BLaER1 treated with 17β-estradiol and CSF1 and Interleukin-3, amounts not matched to agents 10 nM and 100 nM (cell line): Measurements from ENCODE around the gene ARID1A.
A peak's percentile ranks its signal among the peaks of the same experiment; 100 is the strongest.

Experiments
- H3K27ac ChIP-seq, 11 experiments: shearing (Covaris generic); formaldehyde crosslinking; 2 replicates each; pipeline ENCODE4 v1.8.1; 2022
- H3K27me3 ChIP-seq, 11 experiments: shearing (Covaris generic); formaldehyde crosslinking; 2 replicates each; pipeline ENCODE4 v1.8.1; 2022
- H3K36me3 ChIP-seq, 11 experiments: shearing (Covaris generic); formaldehyde crosslinking; 2 replicates each; pipeline ENCODE4 v1.8.1; 2022
- H3K4me1 ChIP-seq, 10 experiments: shearing (Covaris generic); formaldehyde crosslinking; 2 replicates each; pipeline ENCODE4 v1.8.1; 2022
- H3K4me2 ChIP-seq, 11 experiments: shearing (Covaris generic); formaldehyde crosslinking; 2 replicates each; pipeline ENCODE4 v1.8.1; 2022
- H3K4me3 ChIP-seq, 10 experiments: shearing (Covaris generic); formaldehyde crosslinking; 2 replicates each; pipeline ENCODE4 v1.8.1; 2022
- H3K9ac ChIP-seq, 11 experiments: shearing (Covaris generic); formaldehyde crosslinking; 2 replicates each; pipeline ENCODE4 v1.8.1; 2022
- H3K9me3 ChIP-seq, 11 experiments: shearing (Covaris generic); formaldehyde crosslinking; replicated peaks in 1 of 11; 2 replicates each; pipeline ENCODE4 v1.8.1; 2022
- H4K20me1 ChIP-seq, 11 experiments: shearing (Covaris generic); formaldehyde crosslinking; 2 replicates each; pipeline ENCODE4 v1.8.1; 2022
- Cebpa-rat ChIP-seq, 11 experiments: shearing (Covaris generic); IDR thresholded peaks; 2 replicates each; pipeline ENCODE4 v1.8.1; 2022

ARID1A gene

DNA sequence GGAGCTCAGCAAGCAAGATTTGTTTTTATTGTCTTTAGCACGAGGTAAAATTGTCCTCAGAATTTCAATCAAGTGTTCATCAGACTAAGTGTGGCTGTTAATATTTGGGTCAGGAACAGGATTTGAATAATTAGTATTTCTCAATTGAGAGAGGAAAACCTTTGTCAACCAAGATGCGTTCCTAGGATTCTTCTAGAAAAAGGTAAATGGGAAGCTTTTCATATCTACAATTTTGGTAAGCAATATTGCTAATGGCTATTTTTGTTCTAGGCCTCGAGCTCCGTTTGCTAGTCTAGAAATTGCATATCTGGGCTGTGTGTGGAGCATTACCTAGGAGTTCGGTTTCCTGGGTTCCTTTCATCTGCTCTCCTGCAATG is 87.8 kb downstream of the ARID1A start:
- TF ChIP-seq Cebpa-rat (IDR thresholded peaks at IDR 0.05): no peak
- Histone ChIP-seq H3K36me3 (peaks cover 37 to 58% (median 50%) of the 10 kb centered on the region in 11 experiments), H3K9me3 (no peaks in the 10 kb centered on the region), H3K9ac (no peak overlapping the region), H3K4me3 (no peak overlapping the region), H3K4me1 (peaks cover 48 to 88% (median 62%) of the 10 kb centered on the region in 10 experiments), H4K20me1 (peaks cover 16 to 34% (median 27%) of the 10 kb centered on the region in 11 experiments; a peak in 19 of 22 replicates), H3K27ac (peak overlapping the region in 1 of 11 experiments; percentile 99; a peak in 2 of 22 replicates), H3K4me2 (peak overlapping the region in 9 of 11 experiments; percentile 1 to 100 (median 97); a peak in 14 of 22 replicates), H3K27me3 (no peaks in the 10 kb centered on the region)

DNA sequence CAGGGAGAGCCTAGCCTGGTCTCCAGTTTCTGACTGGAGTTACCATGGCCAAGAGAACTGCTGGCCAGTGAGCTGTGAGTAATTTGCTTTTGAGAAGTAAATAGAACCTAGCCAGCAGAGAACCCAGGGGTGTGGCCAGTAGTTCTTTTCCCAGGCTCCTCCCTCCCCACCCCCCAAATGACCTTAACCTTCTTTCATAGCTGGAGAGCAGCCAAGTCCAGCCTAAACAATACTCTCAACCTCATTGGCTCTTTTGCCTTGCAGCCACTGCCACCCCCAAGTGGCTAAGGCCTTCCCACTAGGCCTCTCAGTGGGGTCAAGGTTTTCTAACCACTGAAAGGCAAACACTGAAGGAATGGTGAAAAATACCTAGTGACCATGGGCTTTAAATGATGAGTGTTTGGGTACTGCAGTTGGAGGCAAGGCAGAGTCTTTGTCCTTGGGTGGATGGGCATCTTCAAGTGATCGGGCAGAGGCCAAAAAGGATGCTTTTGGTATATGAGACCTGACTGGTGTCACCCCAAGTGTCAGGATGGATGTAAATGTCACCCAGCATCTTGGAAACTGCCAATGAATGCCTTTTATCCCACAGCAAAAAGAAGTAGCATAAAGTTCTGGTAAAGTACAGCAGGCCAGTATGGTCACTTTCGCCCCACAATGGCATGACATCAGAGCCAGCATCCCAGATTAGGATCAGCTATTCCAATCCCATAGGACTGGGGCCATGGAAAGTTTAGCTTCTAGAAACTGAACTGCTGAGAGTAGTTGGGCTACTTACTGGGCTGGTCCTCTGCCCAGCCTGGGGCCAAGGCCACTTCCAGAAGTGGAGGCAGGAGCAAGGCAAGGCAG is 88.4 kb downstream of the ARID1A start:
- no peak overlapping the region for H3K9ac ChIP-seq
- H3K27ac ChIP-seq: peak overlapping the region in 5 of 11 experiments; percentile 1 to 99 (median 98); a peak in 9 of 22 replicates

DNA sequence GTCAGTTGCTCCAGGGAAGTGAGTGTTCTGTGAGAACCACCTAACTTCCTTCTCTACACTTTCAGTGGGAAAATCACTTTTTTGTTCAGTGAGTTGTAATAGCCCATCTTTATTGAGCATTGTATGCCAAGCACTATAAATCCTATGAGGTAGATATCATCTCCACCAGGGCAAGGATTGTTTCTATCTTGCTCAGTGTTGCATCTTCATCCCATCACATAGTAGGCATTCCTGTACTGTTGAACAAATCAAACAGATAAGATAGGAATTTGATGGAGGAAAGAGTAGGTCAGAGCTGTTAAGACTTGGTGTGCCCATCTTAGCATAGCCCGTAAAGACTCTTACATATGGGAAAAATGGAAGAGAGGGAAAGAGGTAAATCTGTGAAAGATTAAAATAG is 89.1 kb downstream of the ARID1A start:
- Histone ChIP-seq H3K4me2 (peak overlapping the region; percentile 91 to 100 (median 98)), H3K27me3 (no peaks in the 10 kb centered on the region), H3K27ac (peak overlapping the region in 7 of 11 experiments; percentile 16 to 99 (median 98); a peak in 9 of 22 replicates), H4K20me1 (peaks cover 8 to 22% (median 17%) of the 10 kb centered on the region in 11 experiments; a peak in 19 of 22 replicates), H3K36me3 (peaks cover 25 to 45% (median 37%) of the 10 kb centered on the region in 11 experiments), H3K4me1 (peaks cover 60 to 88% (median 71%) of the 10 kb centered on the region in 10 experiments), H3K9ac (0 out of 22 replicates have a peak overlapping the region, but pooled peaks of 2 of the 11 experiments have one; percentile 96), H3K9me3 (no peaks in the 10 kb centered on the region), H3K4me3 (no peak overlapping the region)
- TF ChIP-seq Cebpa-rat (IDR thresholded peaks at IDR 0.05): no peak

More for the DNA sequence above, 88.4 kb downstream of the ARID1A start:
- Histone ChIP-seq H3K27me3 (no peaks in the 10 kb centered on the region), H3K9me3 (no peaks in the 10 kb centered on the region), H4K20me1 (peaks cover 15 to 28% (median 24%) of the 10 kb centered on the region in 11 experiments; a peak in 19 of 22 replicates), H3K4me1 (peaks cover 54 to 87% (median 65%) of the 10 kb centered on the region in 10 experiments), H3K4me3 (no peak overlapping the region), H3K4me2 (peak overlapping the region; percentile 91 to 100 (median 98)), H3K36me3 (peaks cover 31 to 51% (median 44%) of the 10 kb centered on the region in 11 experiments)
- no peak for TF ChIP-seq Cebpa-rat (IDR thresholded peaks at IDR 0.05)

DNA sequence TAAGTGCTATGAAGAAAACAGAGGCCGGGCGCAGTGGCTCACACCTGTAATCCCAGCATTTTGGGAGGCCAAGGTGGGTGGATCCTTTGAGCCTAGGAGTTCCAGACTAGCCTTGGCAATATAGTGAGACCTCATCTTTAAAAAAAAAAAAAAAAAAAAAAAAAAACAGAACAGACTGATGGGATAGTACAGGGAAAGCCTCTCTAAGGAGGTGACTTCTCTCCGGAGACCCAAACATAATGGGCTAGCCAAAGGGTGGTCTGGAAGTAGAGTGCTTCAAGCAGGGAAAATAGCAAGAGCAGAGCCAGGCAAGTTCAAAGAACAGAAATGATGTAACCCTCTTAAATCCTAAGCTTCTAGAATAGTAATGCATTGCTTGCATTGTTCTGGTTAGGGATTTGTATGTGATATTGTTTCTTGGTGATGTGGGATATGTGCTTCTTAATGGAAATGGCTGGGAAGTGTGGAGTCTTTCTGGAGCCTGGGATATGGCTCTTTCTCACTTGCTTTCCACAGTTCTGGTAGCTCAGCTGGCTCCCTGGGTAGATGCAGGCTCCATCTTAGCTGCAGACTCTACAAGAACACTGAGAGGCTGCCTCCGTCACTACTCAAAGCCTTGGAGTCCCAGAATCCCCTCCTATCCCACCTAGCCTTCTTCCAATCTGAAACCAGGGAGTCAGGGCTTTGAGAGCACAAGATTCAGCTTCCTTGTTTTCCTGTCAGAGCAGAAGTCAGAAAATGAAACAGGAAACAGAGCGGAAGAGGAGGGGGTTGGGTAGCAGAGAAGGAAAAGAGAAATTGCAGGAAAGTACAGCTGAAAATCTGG is 90.0 kb downstream of the ARID1A start:
- H3K4me1 ChIP-seq: peaks cover 69 to 90% (median 77%) of the 10 kb centered on the region in 10 experiments
- peak overlapping the region; percentile 92 to 98 (median 95); a peak in 21 of 22 replicates for H3K9ac ChIP-seq
- H3K4me3 ChIP-seq: peak overlapping the region in 9 of 10 experiments; percentile 10 to 81 (median 72); a peak in 14 of 20 replicates

DNA sequence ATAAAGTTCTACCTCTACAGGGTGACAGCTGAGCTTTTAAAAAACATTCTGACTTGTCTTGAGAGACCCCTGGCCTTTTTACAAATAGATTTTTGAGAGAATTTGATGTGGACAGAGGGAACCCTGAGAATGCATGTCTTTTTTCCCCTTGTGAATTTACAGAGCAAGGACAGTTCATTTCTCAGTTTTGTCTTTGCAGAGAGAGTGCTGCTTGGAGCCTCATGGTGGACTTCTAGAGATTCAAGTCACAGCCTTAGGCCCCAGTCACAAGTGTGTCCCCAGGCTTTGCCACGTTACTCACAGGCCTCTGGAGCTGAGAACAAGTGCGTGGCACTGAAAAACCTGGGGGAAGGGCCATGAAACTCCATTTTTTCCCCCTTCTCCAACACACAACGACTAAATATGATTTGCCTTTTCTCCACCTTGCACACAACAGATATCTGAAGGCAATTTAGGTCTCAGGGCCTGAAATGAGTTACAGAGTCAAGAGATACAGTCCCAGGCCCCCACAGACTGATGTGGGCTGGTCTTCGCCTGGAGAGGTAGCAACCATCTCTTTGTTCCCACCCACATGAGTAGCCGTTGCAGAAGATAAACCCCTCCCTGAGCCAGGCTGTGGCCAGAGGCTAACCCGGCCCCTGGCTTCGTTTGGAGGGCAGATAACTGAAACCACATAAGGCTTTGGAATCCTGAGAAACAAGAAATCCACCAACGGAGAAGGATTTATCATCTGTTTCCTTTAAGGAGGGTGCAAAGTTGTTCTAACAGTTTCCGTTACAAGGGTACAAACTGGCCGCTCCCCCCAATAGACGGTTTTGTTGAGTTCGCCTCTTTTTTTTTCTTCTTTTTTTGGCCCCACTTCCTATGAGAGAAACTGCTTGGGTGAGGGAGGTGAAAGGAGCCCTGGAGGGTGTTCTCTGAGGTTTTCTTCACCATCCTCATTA is 90.9 kb downstream of the ARID1A start:
- TF ChIP-seq Cebpa-rat (IDR thresholded peaks at IDR 0.05): no peak
- Histone ChIP-seq H3K4me2 (peak overlapping the region; percentile 91 to 100 (median 98)), H4K20me1 (peaks cover 0 to 3% (median 0%) of the 10 kb centered on the region in 11 experiments; a peak in 1 of 22 replicates), H3K36me3 (peaks cover 6 to 27% (median 19%) of the 10 kb centered on the region in 11 experiments; a peak in 21 of 22 replicates), H3K27ac (peak overlapping the region; percentile 95 to 99 (median 98)), H3K4me1 (peaks cover 78 to 90% (median 82%) of the 10 kb centered on the region in 10 experiments), H3K9ac (peak overlapping the region; percentile 92 to 98 (median 95)), H3K27me3 (no peaks in the 10 kb centered on the region), H3K9me3 (no peaks in the 10 kb centered on the region), H3K4me3 (peak overlapping the region; percentile 65 to 81 (median 72))

More for the DNA sequence above, 90.0 kb downstream of the ARID1A start:
- Histone ChIP-seq H3K9me3 (no peaks in the 10 kb centered on the region), H3K27me3 (no peaks in the 10 kb centered on the region), H3K4me2 (peak overlapping the region; percentile 91 to 100 (median 98)), H4K20me1 (peaks cover 0 to 12% (median 8%) of the 10 kb centered on the region in 11 experiments; a peak in 14 of 22 replicates), H3K27ac (peak overlapping the region; percentile 95 to 99 (median 98)), H3K36me3 (peaks cover 15 to 36% (median 28%) of the 10 kb centered on the region in 11 experiments)
- TF ChIP-seq Cebpa-rat (IDR thresholded peaks at IDR 0.05): no peak

DNA sequence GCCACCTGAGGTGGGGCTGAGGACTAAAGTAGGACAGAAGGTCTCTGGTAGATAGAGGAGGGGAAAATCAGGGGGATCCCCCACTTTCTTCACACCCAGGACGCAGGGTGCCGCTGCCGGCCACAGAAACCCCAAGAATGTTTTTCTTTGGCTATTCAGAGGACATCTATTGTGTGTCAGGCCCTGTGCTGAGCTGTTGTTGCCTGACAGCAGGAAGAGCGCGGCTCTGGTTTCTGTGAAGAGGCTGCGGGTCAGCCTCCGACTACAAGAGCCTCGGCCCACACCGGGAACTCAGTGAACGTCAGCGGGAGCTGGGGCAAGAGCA is 91.5 kb downstream of the ARID1A start:
- H3K36me3 ChIP-seq: peaks cover 6 to 21% (median 13%) of the 10 kb centered on the region in 11 experiments; a peak in 19 of 22 replicates
- H4K20me1 ChIP-seq: no peaks in the 10 kb centered on the region
- no peak for TF ChIP-seq Cebpa-rat (IDR thresholded peaks at IDR 0.05)
- no peaks in the 10 kb centered on the region for H3K9me3 ChIP-seq
- peak overlapping the region; percentile 92 to 98 (median 95) for H3K9ac ChIP-seq
- H3K4me3 ChIP-seq: peak overlapping the region; percentile 65 to 81 (median 72)
- no peaks in the 10 kb centered on the region for H3K27me3 ChIP-seq
- peak overlapping the region; percentile 95 to 99 (median 98) for H3K27ac ChIP-seq
- H3K4me1 ChIP-seq: peaks cover 83 to 91% (median 88%) of the 10 kb centered on the region in 10 experiments
- peak overlapping the region; percentile 91 to 100 (median 98) for H3K4me2 ChIP-seq

DNA sequence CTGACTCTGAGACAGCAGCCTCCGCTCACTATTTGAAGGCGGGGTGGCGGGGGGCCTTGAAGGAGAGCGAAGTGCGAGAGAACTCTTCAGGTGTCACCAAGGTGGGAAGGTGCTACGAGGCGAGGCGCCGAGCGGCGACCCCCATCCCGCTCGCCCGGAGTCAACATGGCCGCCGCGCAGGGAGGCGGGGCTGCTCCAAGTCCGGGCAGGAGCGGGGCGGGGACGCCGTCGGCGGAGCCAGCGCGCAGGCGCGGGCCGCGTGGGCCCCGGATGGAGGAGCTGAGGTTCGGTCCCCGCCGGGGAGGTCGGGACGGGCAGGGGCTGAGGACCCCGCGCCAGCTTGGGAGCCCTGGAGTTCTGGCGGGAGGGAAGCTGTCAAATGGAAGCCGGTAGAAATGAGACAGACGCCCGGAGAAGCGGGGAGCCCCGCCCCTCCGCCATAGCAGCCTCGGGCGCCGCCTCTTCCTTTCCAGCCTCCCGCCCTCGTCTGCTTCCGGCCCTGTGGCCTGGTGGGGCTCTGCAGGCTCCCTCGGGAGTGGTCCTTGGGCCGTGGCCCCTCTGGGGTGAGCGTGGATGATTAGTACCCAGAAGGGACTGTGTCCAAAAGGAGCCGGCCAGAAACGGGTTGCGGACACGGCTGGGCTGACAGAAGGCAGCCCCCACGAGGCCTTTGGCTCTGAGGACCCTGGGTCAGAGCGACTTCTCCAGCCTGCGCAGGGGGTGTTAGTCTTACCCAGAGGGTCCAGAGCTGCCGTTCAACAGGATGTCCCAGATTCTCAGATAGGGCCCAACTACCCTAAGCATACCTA is 92.1 kb downstream of the ARID1A start, which contains the start of gene PIGV:
Gene PIGV, plus strand, starts transcription at position 245 of the 809 bp plus-strand sequence. CDS start 2,866 bp downstream, outside the sequence.
- Histone ChIP-seq H4K20me1 (no peaks in the 10 kb centered on the region), H3K4me2 (peak within 1 kb of the TSS; percentile 91 to 100 (median 98)), H3K4me3 (peak within 1 kb of the TSS; percentile 65 to 81 (median 72)), H3K9ac (peak within 1 kb of the TSS; percentile 92 to 98 (median 95)), H3K4me1 (peaks cover 82 to 92% (median 89%) of the 10 kb centered on the region in 10 experiments), H3K27me3 (no peaks in the 10 kb centered on the region), H3K36me3 (peaks cover 2 to 15% (median 7%) of the 10 kb centered on the region in 11 experiments; a peak in 18 of 22 replicates), H3K9me3 (no peaks in the 10 kb centered on the region), H3K27ac (peak within 1 kb of the TSS; percentile 95 to 99 (median 98))
- no peak for TF ChIP-seq Cebpa-rat (IDR thresholded peaks at IDR 0.05)
